ENCODE results near the gene ZNF415.

DNA sequence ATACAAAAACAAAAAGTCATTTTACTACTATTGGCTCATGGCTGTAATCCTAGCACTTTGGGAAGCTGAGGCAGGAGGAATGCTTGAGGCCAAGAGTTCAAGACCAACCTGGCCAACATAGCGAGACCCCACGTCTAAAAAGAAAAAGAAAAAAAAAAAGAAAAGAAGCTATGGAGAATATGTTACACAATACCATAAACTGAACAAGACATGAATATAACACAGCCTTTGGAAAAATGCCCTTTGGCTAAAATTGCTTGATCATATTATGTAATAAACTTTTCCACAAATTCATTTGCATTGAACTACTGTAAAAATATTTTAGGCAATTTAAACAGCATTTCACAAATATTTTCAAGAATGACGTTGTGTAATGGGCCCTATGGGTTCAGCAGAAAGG is 3.7 kb upstream of the ZNF415 start:
- TF ChIP-seq, protein P1, sequence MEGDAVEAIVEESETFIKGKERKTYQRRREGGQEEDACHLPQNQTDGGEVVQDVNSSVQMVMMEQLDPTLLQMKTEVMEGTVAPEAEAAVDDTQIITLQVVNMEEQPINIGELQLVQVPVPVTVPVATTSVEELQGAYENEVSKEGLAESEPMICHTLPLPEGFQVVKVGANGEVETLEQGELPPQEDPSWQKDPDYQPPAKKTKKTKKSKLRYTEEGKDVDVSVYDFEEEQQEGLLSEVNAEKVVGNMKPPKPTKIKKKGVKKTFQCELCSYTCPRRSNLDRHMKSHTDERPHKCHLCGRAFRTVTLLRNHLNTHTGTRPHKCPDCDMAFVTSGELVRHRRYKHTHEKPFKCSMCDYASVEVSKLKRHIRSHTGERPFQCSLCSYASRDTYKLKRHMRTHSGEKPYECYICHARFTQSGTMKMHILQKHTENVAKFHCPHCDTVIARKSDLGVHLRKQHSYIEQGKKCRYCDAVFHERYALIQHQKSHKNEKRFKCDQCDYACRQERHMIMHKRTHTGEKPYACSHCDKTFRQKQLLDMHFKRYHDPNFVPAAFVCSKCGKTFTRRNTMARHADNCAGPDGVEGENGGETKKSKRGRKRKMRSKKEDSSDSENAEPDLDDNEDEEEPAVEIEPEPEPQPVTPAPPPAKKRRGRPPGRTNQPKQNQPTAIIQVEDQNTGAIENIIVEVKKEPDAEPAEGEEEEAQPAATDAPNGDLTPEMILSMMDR (IDR thresholded peaks at IDR 0.05; ENCODE audit: insufficient read depth, low read length, poor library complexity, severe bottlenecking), result no peak
- TF ChIP-seq EZH2phosphoT487 (conservative IDR thresholded peaks at IDR 0.05; ENCODE audit: low read length), result no peak

Measured in SU-DHL-6 (cell line).